Chondrocyte (in vitro differentiated cells): ENCODE results near the gene PSD. TPM values are rescaled to one million over a fixed set of nuclear protein-coding genes. Genes with fewer than 3 reads are reported as not detected.

Experiments used
- DNase-seq: peaks from one replicate; pipeline ENCODE4 v3.0.0; 2021; ENCODE audit warnings: mixed read lengths, low spot score
- H3K27ac Mint-ChIP-seq: one replicate; pipeline ENCODE4 v1.8.0; 2021; ENCODE audit warnings: mild to moderate bottlenecking, moderate library complexity, mixed read lengths; ENCODE audit not compliant: unreplicated experiment
- H3K27me3 Mint-ChIP-seq: 2 replicates; pipeline ENCODE4 v1.8.0; 2021; ENCODE audit warnings: low read depth, mixed read lengths
- H3K36me3 Mint-ChIP-seq: 2 replicates; pipeline ENCODE4 v1.8.0; 2021; ENCODE audit warnings: low read depth, mixed read lengths
- H3K4me1 Mint-ChIP-seq: 2 replicates; pipeline ENCODE4 v1.8.0; 2021; ENCODE audit warnings: low read depth, mild to moderate bottlenecking, mixed read lengths
- H3K4me3 Mint-ChIP-seq: one replicate; pipeline ENCODE4 v1.8.0; 2021; ENCODE audit warnings: mild to moderate bottlenecking, moderate library complexity, mixed read lengths; ENCODE audit not compliant: unreplicated experiment
- H3K9me3 Mint-ChIP-seq: 2 replicates; pipeline ENCODE4 v1.8.0; 2021; ENCODE audit warnings: low read depth, mixed read lengths
- total RNA-seq: library from RNA; stranded (reverse); gene quantifications from 3 replicates; pipeline ENCODE4 v1.2.1, GENCODE V29; 2021
- TF ChIP-seq, protein P1 (sequence below): fragments of 200-600 bp; sonication (generic); IDR thresholded peaks from 2 replicates; pipeline ENCODE4 v1.5.0; 2021; ENCODE audit warnings: antibody characterized with exemption, mild to moderate bottlenecking, moderate library complexity

PSD gene
- total RNA-seq, 1 donor from 2014 or later, result 4.0 TPM

- H3K36me3 Mint-ChIP-seq, result no peaks in the 10 kb centered on the region
- H3K27ac Mint-ChIP-seq, result no peak overlapping the region
- TF ChIP-seq, protein P1, sequence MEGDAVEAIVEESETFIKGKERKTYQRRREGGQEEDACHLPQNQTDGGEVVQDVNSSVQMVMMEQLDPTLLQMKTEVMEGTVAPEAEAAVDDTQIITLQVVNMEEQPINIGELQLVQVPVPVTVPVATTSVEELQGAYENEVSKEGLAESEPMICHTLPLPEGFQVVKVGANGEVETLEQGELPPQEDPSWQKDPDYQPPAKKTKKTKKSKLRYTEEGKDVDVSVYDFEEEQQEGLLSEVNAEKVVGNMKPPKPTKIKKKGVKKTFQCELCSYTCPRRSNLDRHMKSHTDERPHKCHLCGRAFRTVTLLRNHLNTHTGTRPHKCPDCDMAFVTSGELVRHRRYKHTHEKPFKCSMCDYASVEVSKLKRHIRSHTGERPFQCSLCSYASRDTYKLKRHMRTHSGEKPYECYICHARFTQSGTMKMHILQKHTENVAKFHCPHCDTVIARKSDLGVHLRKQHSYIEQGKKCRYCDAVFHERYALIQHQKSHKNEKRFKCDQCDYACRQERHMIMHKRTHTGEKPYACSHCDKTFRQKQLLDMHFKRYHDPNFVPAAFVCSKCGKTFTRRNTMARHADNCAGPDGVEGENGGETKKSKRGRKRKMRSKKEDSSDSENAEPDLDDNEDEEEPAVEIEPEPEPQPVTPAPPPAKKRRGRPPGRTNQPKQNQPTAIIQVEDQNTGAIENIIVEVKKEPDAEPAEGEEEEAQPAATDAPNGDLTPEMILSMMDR, result no peak
- peaks cover 24% of the 10 kb centered on the region for H3K4me1 Mint-ChIP-seq
- no peak for DNase-seq
- H3K9me3 Mint-ChIP-seq, result no peaks in the 10 kb centered on the region
- H3K27me3 Mint-ChIP-seq, result peaks cover 38% of the 10 kb centered on the region
- no peak overlapping the region for H3K4me3 Mint-ChIP-seq
These were observed 5.4 kb downstream of the PSD start for GRCh38 chr10:102413053-102413705.

GRCh38 chr10:102412293-102412692 is 6.3 kb downstream of the PSD start:
- TF ChIP-seq, protein P1, result no peak
- H3K4me1 Mint-ChIP-seq, result peaks cover 25% of the 10 kb centered on the region
- no peak for DNase-seq
- H3K36me3 Mint-ChIP-seq, result no peaks in the 10 kb centered on the region
- H3K27ac Mint-ChIP-seq, result no peak overlapping the region
- no peaks in the 10 kb centered on the region for H3K9me3 Mint-ChIP-seq
- no peak overlapping the region for H3K4me3 Mint-ChIP-seq
- peaks cover 29% of the 10 kb centered on the region for H3K27me3 Mint-ChIP-seq

DNA sequence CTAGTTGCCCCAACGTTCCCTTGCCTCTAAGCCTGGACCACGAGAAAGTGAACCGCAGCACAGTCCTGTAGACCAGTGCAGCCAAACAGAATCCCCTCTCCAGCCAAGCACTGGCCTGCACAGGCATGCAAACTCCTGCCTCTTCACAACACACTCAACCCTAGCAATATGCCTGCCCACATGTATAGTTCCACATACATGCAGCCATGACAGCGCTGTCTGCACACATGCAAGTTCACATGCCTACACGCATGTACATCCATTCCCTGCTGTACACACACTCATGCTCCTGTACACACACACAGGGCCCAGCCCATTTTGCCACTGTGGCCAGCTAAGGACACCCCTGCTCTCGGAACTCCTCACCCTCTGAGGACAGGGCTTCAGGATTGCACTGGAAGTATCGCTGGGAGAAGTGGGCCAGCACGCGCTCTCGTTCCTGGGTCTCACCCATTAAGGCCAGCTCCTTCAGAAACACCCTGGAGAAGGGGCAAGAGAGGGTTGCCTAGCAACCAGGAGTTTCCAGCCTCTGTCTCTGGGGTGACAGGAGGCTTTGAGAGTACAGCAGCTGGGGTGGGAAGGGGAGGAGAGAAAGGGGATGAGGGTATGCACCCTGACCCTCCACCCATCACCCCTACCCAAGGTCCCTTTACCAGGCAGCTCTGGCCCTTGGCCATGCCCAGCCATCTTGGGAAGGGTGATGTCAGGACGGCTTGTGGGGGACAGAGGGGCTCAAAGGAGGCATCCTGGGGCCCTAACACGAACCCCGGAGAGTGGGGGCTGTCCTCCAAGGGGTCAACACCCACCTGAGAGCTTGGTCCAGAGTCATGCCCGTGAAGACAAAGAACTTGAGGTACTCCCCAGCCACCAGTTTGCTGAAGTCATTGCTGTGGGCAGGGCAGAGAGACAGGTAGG is 7.0 kb downstream of the PSD start:
- Mint-ChIP-seq H3K36me3 (no peaks in the 10 kb centered on the region), H3K27me3 (peaks cover 26% of the 10 kb centered on the region), H3K4me3 (peak overlapping the region; percentile 44), H3K4me1 (peaks cover 25% of the 10 kb centered on the region), H3K27ac (no peak overlapping the region), H3K9me3 (no peaks in the 10 kb centered on the region)
- TF ChIP-seq, protein P1, result no peak
- no peak for DNase-seq

DNA sequence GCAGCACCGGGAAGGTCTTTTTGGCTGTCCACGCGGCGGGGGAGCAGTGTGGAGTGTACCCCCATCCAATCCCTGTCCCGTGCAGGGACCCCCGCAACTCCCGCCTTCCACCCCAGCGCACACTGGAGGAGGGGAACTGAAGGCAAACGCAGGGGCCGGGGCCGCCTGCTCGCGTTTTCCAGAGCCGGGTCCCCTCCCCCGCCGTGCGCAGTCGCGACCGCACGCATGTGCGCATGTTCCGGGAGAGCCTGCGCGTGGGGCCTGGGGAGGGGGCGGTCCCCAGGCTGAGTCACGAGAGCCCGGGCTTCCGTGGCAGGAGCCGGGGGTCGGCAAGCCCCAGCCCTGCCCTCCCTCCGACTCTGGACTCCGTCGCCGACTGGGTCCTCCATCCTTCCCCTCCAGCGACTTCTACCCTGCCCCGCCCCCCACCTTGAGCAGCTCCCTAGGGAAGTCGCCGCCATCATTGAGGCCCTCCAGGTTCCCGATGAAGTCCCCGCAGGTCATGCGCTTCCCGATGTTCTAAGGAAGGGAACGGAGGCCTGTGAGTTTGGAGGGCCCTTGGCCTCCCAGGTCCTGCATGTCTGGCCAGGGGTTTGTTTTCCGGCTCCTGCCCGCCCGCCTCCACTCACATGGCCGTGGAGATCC is 8.0 kb downstream of the PSD start:
- TF ChIP-seq, protein P1, result no peak
- peak overlapping the region; percentile 44 for H3K4me3 Mint-ChIP-seq
- H3K36me3 Mint-ChIP-seq, result no peaks in the 10 kb centered on the region
- H3K9me3 Mint-ChIP-seq, result no peaks in the 10 kb centered on the region
- peaks cover 23% of the 10 kb centered on the region for H3K27me3 Mint-ChIP-seq
- DNase-seq, result no peak
- H3K4me1 Mint-ChIP-seq, result peaks cover 25% of the 10 kb centered on the region
- no peak overlapping the region for H3K27ac Mint-ChIP-seq
